Upper lobe of left lung (tissue), 6 donors: ENCODE measurements around the gene SMC6. TPM values are rescaled to one million over a fixed set of nuclear protein-coding genes. Genes with fewer than 3 reads are reported as not detected.

Experiments
- ATAC-seq, 2 donors: fragments of 200-7000 bp; cut with Tn5 transposase; one replicate each; pipeline ENCODE4 v1.9.1; 2022; ENCODE audit warnings: mild to moderate bottlenecking in 2 of 2, moderate library complexity in 2 of 2; ENCODE audit not compliant: low FRiP score in 2 of 2
- DNase-seq, 2 donors: peaks; one replicate each; pipeline ENCODE4 v3.0.0-alpha.2; 2019 to 2020
- H3K27ac ChIP-seq, 4 donors: fragments of 200-600 bp; sonication (generic); one replicate each; pipeline ENCODE4 v1.5.1; 2016 to 2019
- H3K27me3 ChIP-seq, 4 donors: fragments of 200-600 bp; sonication (generic); one replicate each; pipeline ENCODE4 v1.5.1; 2017 to 2019
- H3K36me3 ChIP-seq, 4 donors: fragments of 200-600 bp; sonication (generic); one replicate each; pipeline ENCODE4 v1.5.1; 2016 to 2019
- H3K4me1 ChIP-seq, 4 donors: fragments of 200-600 bp; sonication (generic); one replicate each; pipeline ENCODE4 v1.5.1; 2018 to 2019
- H3K4me3 ChIP-seq, 4 donors: fragments of 200-600 bp; sonication (generic); one replicate each; pipeline ENCODE4 v1.5.1; 2017 to 2019; ENCODE audit warnings: mild to moderate bottlenecking in 2 of 4, moderate library complexity in 1 of 4
- H3K9me3 ChIP-seq, 4 donors: fragments of 200-600 bp; sonication (generic); one replicate each; pipeline ENCODE4 v1.5.1; 2018 to 2019
- CTCF ChIP-seq, 6 experiments: fragments of 450-650 bp in 4 of 6; fragments of 200-600 bp in 2 of 6; sonication (generic) in 2 of 6; IDR thresholded peaks; one replicate each; pipeline ENCODE4 v1.5.1; 2016 to 2019; ENCODE audit warnings: antibody characterized with exemption in 6 of 6
- EP300 ChIP-seq, 4 donors: sonication (generic); formaldehyde crosslinking; IDR thresholded peaks; one replicate each; pipeline ENCODE4 v1.5.1; 2017; ENCODE audit warnings: antibody characterized with exemption in 4 of 4, control low read depth in 2 of 4
- POLR2A ChIP-seq, 4 donors: fragments of 450-650 bp; IDR thresholded peaks; one replicate each; pipeline ENCODE4 v1.5.1; 2016 to 2017; ENCODE audit warnings: antibody characterized with exemption in 4 of 4, mild to moderate bottlenecking in 2 of 4
- POLR2AphosphoS5 ChIP-seq, 2 donors: sonication (generic); formaldehyde crosslinking; IDR thresholded peaks; one replicate each; pipeline ENCODE4 v1.5.1; 2017; ENCODE audit warnings: antibody characterized with exemption in 2 of 2
- WGBS, 2 donors: methylation state at CpG; one replicate each; pipeline ENCODE4 v1.1.5; 2017 to 2018; 5-methylcytosine and 5-hydroxymethylcytosine counted together
- total RNA-seq, 6 donors: library from RNA; depleted of rRNA in 4 of 6; stranded (reverse); fragments of >200 nt in 4 of 6; gene quantifications; one replicate each; pipeline versions ENCODE4 v1.1.0 to v1.2.1, GENCODE V29; 2016 to 2021
- donor health status: DM: no; HTN: no; CAD: no; lungs with moderate emphysema.
- donor health status: DM: no; HTN: yes; CAD: no; lungs with severe emphysema.

The SMC6 gene
- total RNA-seq, 6 donors from 2014 or later = 5.8 to 30.8 (median 13.6) TPM

- Histone ChIP-seq H3K4me1 (no peaks in the 10 kb centered on the region), H3K4me3 (no peak overlapping the region), H3K27ac (no peak overlapping the region), H3K36me3 (no peaks in the 10 kb centered on the region), H3K9me3 (no peaks in the 10 kb centered on the region), H3K27me3 (no peaks in the 10 kb centered on the region)
- TF ChIP-seq POLR2AphosphoS5 (IDR thresholded peaks at IDR 0.05) (no peak), POLR2A (IDR thresholded peaks at IDR 0.05) (no peak), EP300 (IDR thresholded peaks at IDR 0.05) (no peak), CTCF (IDR thresholded peaks at IDR 0.05) (no peak)
- DNase-seq (no peak), ATAC-seq (no peak)
- WGBS, 2 donors = 91 to 94% methylated on average over 2 of the region's 2 CpGs
These were observed 18.3 kb upstream of the SMC6 start for GRCh38 chr2:17771956-17772355.

- H3K4me1 ChIP-seq = no peaks in the 10 kb centered on the region
- H3K9me3 ChIP-seq = no peaks in the 10 kb centered on the region
- no peak for TF ChIP-seq EP300 (IDR thresholded peaks at IDR 0.05)
- TF ChIP-seq POLR2AphosphoS5 (IDR thresholded peaks at IDR 0.05) = no peak
- TF ChIP-seq POLR2A (IDR thresholded peaks at IDR 0.05) = no peak
- no peak for TF ChIP-seq CTCF (IDR thresholded peaks at IDR 0.05)
- 88 to 97% methylated on average over 4 of the region's 4 CpGs for WGBS, 2 donors
- DNase-seq = no peak
- no peaks in the 10 kb centered on the region for H3K27me3 ChIP-seq
- H3K27ac ChIP-seq = no peak overlapping the region
- H3K36me3 ChIP-seq = no peaks in the 10 kb centered on the region
- H3K4me3 ChIP-seq = no peak overlapping the region
- ATAC-seq = no peak
These were observed 15.3 kb upstream of the SMC6 start for GRCh38 chr2:17768894-17769293.

DNA sequence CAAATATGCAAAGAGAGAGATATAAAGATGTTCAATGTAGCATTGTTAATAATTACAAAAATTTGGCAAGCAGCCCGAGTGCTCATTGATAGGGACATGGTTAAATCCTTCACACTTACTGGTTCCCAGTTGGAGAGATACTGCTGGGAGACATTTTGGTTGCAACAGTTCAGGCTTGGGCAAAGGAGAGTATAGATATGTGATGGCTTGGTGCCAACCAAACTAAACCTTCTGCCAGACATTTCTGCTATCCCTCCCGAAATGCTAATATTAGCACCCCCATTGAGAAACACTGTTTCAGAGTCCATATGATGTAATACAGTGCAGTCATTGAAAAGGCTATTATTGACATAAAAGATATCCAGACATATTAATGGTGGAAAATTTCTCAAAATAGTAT is 11.8 kb upstream of the SMC6 start:
- no peak overlapping the region for H3K27ac ChIP-seq

GRCh38 chr2:17763641-17764333 is 10.2 kb upstream of the SMC6 start:
- no peak for DNase-seq
- H3K4me3 ChIP-seq = no peak overlapping the region
- 87 to 95% methylated on average over 10 of the region's 10 CpGs for WGBS, 2 donors

More for the DNA sequence above, 11.8 kb upstream of the SMC6 start:
- 81 to 86% methylated on average over 2 of the region's 2 CpGs for WGBS, 2 donors
- Histone ChIP-seq H3K4me3 (no peak overlapping the region), H3K36me3 (no peaks in the 10 kb centered on the region), H3K27me3 (no peaks in the 10 kb centered on the region), H3K4me1 (no peaks in the 10 kb centered on the region), H3K9me3 (no peaks in the 10 kb centered on the region)
- TF ChIP-seq EP300 (IDR thresholded peaks at IDR 0.05) (no peak), POLR2AphosphoS5 (IDR thresholded peaks at IDR 0.05) (no peak)
- no peak for DNase-seq
- ATAC-seq = no peak

DNA sequence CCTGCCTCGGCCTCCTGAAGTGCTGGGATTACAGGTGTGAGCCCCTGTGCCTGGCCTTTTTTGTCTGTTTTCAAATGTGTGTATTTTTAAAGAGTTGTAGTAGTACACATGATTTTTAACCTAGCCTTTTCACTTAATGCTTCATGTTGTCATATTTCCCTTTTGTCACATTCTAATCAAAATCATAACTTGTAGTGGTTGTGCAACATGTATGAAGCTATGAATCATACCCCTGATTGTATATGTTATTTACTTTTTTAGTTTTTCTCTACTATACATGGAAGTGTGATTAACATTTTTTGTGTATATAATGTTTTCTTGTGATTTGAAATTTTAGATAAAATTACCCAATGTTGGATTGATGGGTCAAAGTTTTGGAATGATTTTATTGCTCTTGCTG is 8.8 kb upstream of the SMC6 start:
- Histone ChIP-seq H3K9me3 (no peaks in the 10 kb centered on the region), H3K4me3 (no peak overlapping the region), H3K27me3 (no peaks in the 10 kb centered on the region), H3K27ac (no peak overlapping the region), H3K36me3 (no peaks in the 10 kb centered on the region), H3K4me1 (no peaks in the 10 kb centered on the region)
- ATAC-seq = no peak
- TF ChIP-seq EP300 (IDR thresholded peaks at IDR 0.05) (no peak), POLR2AphosphoS5 (IDR thresholded peaks at IDR 0.05) (no peak), CTCF (IDR thresholded peaks at IDR 0.05) (no peak), POLR2A (IDR thresholded peaks at IDR 0.05) (no peak)
- DNase-seq = no peak
- WGBS, 2 donors = 96 to 100% methylated on average over 1 of the region's 1 CpG

More at GRCh38 chr2:17763641-17764333, 10.2 kb upstream of the SMC6 start:
- H3K36me3 ChIP-seq = no peaks in the 10 kb centered on the region
- no peaks in the 10 kb centered on the region for H3K4me1 ChIP-seq
- TF ChIP-seq POLR2A (IDR thresholded peaks at IDR 0.05) = no peak
- TF ChIP-seq CTCF (IDR thresholded peaks at IDR 0.05) = no peak
- TF ChIP-seq EP300 (IDR thresholded peaks at IDR 0.05) = no peak
- no peaks in the 10 kb centered on the region for H3K9me3 ChIP-seq
- no peak for ATAC-seq
- no peak overlapping the region for H3K27ac ChIP-seq
- no peaks in the 10 kb centered on the region for H3K27me3 ChIP-seq
